Osteoblast (primary cell): ENCODE data around the gene OR8G5. TPM values are rescaled to one million over a fixed set of nuclear protein-coding genes. Genes with fewer than 3 reads are reported as not detected.

Experiments used
- DNase-seq: peaks from one replicate; pipeline ENCODE4 v3.0.0; 2011; ENCODE audit warnings: low spot score, mixed read lengths; ENCODE audit not compliant: insufficient read length; ENCODE audit errors: missing footprints
- H2AFZ ChIP-seq: 2 replicates; pipeline ENCODE4 v1.6.0; 2011; ENCODE audit warnings: mild to moderate bottlenecking, low read length
- H3K27ac ChIP-seq: 2 replicates; pipeline ENCODE4 v1.5.1; 2011; ENCODE audit warnings: mild to moderate bottlenecking, low read depth, low read length, moderate library complexity
- H3K27me3 ChIP-seq: 2 replicates; pipeline ENCODE4 v1.6.0; 2012; ENCODE audit warnings: mild to moderate bottlenecking, control low read depth, inconsistent platforms, low read length, moderate library complexity; ENCODE audit not compliant: insufficient read depth
- H3K36me3 ChIP-seq: 2 replicates; pipeline ENCODE4 v1.5.1; 2011; ENCODE audit warnings: mild to moderate bottlenecking, low read length, control low read depth, moderate library complexity; ENCODE audit not compliant: insufficient read depth
- H3K4me1 ChIP-seq: 2 replicates; pipeline ENCODE4 v1.5.1; 2011; ENCODE audit warnings: mild to moderate bottlenecking, low read length, control low read depth, moderate library complexity; ENCODE audit not compliant: insufficient read depth
- H3K4me2 ChIP-seq: 2 replicates; pipeline ENCODE4 v1.6.0; 2011; ENCODE audit warnings: mild to moderate bottlenecking, low read length; ENCODE audit not compliant: insufficient read depth
- H3K4me3 ChIP-seq: fragments of 200-600 bp; sonication (generic); 3 replicates; pipeline ENCODE4 v1.5.1; 2012; ENCODE audit warnings: mild to moderate bottlenecking, low read length, inconsistent platforms; ENCODE audit not compliant: insufficient read depth
- H3K79me2 ChIP-seq: 2 replicates; pipeline ENCODE4 v1.6.0; 2012; ENCODE audit warnings: mild to moderate bottlenecking, low read length, control low read depth, inconsistent platforms; ENCODE audit not compliant: insufficient read depth
- H3K9me3 ChIP-seq: 2 replicates; pipeline ENCODE4 v1.5.1; 2011; ENCODE audit warnings: low read depth, low read length, control low read depth
- H4K20me1 ChIP-seq: 2 replicates; pipeline ENCODE4 v1.6.0; 2012; ENCODE audit warnings: mild to moderate bottlenecking, low read length, control low read depth; ENCODE audit not compliant: insufficient read depth
- total RNA-seq: library from RNA; depleted of rRNA; stranded (reverse); fragments of >200 nt; gene quantifications from 2 replicates; pipeline ENCODE4 v1.2.3, GENCODE V29; 2012
- TF ChIP-seq, protein P1 (sequence below): IDR thresholded peaks from 2 replicates; pipeline ENCODE4 v1.5.1; 2011; ENCODE audit warnings: mild to moderate bottlenecking, low read depth, low read length, moderate library complexity; ENCODE audit errors: extremely low read depth

OR8G5 gene
- total RNA-seq, 1 donor, result not detected

DNA sequence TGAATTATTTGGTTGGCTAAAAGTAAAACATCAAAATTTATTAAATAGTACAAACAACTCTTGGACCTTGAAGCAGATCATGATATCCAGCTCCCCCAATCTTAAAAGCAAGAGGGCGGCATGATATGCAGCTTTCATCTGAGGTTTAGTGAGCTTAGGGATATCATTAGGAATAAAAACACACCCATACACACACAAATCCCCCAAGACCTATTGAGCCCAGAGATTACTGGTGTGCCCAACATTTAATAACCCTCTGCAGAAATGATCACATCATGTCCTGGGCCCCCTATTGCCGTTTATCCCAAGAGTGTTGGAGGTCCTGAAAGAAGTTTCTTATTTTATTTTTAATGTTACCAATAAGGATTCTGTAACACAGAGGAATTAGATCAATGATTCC is 57.7 kb downstream of the OR8G5 start, which contains the start of gene OR8D1:
OR8D1 (minus strand) TSS at position 101 of the 400 bp plus-strand sequence. CDS start 3,183 bp downstream, outside the sequence.
- Histone ChIP-seq H3K4me2 (no peak within 1 kb of the TSS), H3K9me3 (no peaks in the 10 kb centered on the region), H3K4me3 (no peak within 1 kb of the TSS), H2AFZ (no peak within 1 kb of the TSS), H3K27me3 (no peaks in the 10 kb centered on the region), H4K20me1 (no peaks in the 10 kb centered on the region), H3K27ac (no peak within 1 kb of the TSS), H3K79me2 (no peaks in the 10 kb centered on the region), H3K36me3 (no peaks in the 10 kb centered on the region), H3K4me1 (no peaks in the 10 kb centered on the region)
- TF ChIP-seq, protein P1, sequence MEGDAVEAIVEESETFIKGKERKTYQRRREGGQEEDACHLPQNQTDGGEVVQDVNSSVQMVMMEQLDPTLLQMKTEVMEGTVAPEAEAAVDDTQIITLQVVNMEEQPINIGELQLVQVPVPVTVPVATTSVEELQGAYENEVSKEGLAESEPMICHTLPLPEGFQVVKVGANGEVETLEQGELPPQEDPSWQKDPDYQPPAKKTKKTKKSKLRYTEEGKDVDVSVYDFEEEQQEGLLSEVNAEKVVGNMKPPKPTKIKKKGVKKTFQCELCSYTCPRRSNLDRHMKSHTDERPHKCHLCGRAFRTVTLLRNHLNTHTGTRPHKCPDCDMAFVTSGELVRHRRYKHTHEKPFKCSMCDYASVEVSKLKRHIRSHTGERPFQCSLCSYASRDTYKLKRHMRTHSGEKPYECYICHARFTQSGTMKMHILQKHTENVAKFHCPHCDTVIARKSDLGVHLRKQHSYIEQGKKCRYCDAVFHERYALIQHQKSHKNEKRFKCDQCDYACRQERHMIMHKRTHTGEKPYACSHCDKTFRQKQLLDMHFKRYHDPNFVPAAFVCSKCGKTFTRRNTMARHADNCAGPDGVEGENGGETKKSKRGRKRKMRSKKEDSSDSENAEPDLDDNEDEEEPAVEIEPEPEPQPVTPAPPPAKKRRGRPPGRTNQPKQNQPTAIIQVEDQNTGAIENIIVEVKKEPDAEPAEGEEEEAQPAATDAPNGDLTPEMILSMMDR, result no peak
- DNase-seq, result no peak

DNA sequence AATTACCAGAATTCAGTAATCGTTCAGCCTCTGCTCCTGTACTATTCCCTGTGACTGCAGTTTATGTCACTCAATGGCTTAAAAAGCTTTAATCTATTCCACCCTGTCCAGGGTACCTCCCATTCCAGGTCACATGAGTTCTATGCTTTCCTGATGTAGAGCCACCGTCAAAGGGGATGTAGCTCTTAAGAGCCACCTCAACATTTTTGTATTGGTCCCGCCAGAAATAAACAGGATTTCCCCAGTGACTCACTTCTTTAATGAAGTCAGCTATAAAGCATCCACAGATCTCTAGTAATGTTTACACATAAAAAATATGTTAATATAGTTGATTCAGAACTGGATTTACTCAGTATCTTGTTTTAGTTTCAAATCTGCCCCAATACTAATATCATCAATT is 58.9 kb downstream of the OR8G5 start:
- Histone ChIP-seq H3K4me2 (no peak overlapping the region), H3K27ac (no peak overlapping the region), H3K4me3 (no peak overlapping the region), H3K27me3 (no peaks in the 10 kb centered on the region), H4K20me1 (no peaks in the 10 kb centered on the region), H3K79me2 (no peaks in the 10 kb centered on the region), H3K36me3 (no peaks in the 10 kb centered on the region), H3K9me3 (no peaks in the 10 kb centered on the region), H3K4me1 (no peaks in the 10 kb centered on the region), H2AFZ (no peak overlapping the region)
- DNase-seq, result peak; percentile 1
- TF ChIP-seq, protein P1, result no peak

Other genes starting within 250 kb of the OR8G5 start
- not detected in 2 replicates for gene OR10G4, start 243.4 kb upstream of the OR8G5 start, total RNA-seq
- not detected in 2 replicates for gene OR10G9, start 233.4 kb upstream of the OR8G5 start, total RNA-seq
- gene OR10G8, start 229.6 kb upstream of the OR8G5 start, total RNA-seq, result not detected in 2 replicates
- not detected in 2 replicates for gene OR10G7, start 215.1 kb upstream of the OR8G5 start, total RNA-seq
- 12.3 and 17.4 TPM in 2 replicates for gene VWA5A, start 140.9 kb upstream of the OR8G5 start, total RNA-seq
- gene OR10D3, start 73.0 kb upstream of the OR8G5 start, total RNA-seq, result not detected in 2 replicates
- not detected in 2 replicates for gene OR8G1, start 15.3 kb upstream of the OR8G5 start, total RNA-seq
- gene OR8D1, start 57.6 kb downstream of the OR8G5 start, total RNA-seq, result not detected in 2 replicates
- not detected in 2 replicates for gene OR8D2, start 63.8 kb downstream of the OR8G5 start, total RNA-seq
- gene OR8B2, start 128.1 kb downstream of the OR8G5 start, total RNA-seq, result not detected in 2 replicates
- not detected in 2 replicates for gene OR8B3, start 142.6 kb downstream of the OR8G5 start, total RNA-seq
- not detected in 2 replicates for gene OR8B4, start 168.5 kb downstream of the OR8G5 start, total RNA-seq
- gene OR8B8, start 189.3 kb downstream of the OR8G5 start, total RNA-seq, result not detected in 2 replicates